Stimulated activated CD8-positive, alpha-beta memory T cell treated with anti-CD3 and anti-CD28 coated beads, Interleukin-4, amount 100 ng/mL, for 4 hours (primary cell): ENCODE measurements around the gene PRR36.

Source experiments
- DNase-seq, 2 donors: peaks; one replicate each; pipeline ENCODE4 v3.0.0-alpha.2; 2020; ENCODE audit warnings: low read depth in 2 of 2, low spot score in 1 of 2

The PRR36 gene

GRCh38 chr19:7913652-7914051 is 39.5 kb upstream of the PRR36 start:
- DNase-seq: no peak

- DNase-seq: no peak
These were observed 38.7 kb upstream of the PRR36 start for GRCh38 chr19:7912697-7913564.

- DNase-seq: no peak
These were observed 38.0 kb upstream of the PRR36 start for GRCh38 chr19:7912144-7912696.

DNA sequence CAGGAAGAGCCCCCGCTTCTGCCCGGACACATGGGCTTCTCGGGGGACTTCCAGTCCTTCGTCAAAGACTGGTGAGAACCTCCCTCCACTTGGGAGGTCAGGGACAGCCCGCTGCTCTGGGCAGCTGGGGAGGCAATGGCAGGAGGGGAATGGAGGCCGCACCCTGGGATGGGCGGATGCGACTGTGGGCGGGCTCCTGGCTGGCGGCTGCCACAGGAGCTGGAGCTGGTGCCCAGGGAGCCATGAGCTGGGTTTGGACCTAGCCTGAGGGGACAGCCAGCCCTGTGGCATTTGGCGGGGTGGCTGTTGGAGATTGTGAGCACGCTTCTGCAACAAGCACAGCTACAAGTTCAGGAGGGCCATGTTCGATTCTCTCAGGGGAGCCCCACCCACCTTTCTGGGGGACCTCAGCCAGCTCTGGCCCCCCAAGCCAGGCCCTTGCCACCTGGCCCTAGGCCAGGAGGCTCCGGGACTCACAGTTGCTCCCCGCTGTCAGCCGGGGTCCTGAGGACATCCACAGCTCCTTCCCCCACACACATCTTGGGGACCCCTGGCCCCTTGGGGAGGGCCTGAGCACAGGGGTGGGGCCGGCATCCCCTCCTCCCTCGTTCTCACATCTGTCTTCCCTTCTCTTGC is 37.4 kb upstream of the PRR36 start:
- no peak for DNase-seq

- DNase-seq: no peak
These were observed 36.4 kb upstream of the PRR36 start for GRCh38 chr19:7910321-7911161.

DNA sequence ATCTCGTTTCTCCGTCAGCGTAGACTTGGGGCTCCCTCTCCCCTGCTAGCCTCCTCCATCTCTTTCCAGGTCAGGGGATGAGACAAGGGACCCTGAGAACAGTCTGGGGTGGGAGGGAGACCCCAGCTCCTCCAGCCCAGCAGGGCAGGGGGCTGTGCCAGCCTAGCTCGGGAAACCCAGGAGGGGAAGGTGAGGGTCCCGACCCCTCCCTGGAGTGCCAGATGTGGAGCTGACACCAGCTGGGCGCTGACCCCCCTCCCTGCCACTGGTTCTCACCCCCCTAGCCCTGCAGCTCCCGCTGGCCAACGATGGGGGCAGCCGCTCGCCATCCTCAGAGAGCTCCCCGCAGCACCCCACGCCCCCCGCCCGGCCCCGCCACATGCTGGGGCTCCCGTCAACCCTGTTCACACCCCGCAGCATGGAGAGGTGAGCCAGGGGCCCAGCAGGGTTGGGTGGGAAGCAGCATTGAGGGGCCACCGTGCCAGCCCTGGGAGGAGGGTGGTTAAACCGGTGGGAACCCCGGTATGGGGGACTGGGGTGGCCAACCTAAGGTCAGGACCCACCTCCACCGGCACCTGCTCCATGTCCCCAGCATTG is 35.4 kb upstream of the PRR36 start:
- DNase-seq: no peak

DNA sequence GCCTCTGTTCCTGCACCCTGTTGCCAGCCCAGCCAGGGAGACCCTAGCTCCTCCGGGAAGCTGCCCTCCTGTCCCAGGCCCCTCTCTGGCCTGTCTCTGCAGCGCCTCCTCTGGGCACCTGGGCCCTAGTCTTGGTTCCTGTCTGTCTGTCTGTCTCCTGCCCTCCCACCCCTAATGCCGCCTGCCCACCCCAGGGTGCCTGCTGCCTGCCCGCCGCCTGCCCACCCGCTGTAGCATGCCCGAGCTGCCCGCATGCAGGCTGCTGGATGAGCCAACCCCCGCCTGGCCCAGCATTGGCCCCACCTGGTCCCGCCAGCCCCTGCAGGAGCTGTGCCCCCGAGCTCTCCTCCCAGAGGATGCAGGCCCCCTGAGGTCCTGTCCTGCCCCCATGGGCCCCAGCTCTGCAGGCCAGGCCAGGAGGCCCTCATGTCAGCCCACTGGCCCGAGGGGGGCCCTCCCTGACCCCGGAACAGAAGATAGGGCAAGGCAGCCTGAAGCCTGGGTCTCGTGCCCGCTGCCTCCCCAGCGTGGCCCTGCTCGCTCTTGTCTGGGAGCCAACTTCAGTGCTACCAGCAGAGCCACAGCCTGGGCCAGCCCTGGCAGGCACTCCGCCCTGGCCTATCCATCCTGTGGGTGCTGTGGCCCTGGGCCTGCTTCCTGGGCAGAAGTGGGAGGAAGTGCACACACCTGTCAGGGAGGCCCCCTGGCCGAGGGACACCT is 34.7 kb upstream of the PRR36 start:
- no peak for DNase-seq

DNA sequence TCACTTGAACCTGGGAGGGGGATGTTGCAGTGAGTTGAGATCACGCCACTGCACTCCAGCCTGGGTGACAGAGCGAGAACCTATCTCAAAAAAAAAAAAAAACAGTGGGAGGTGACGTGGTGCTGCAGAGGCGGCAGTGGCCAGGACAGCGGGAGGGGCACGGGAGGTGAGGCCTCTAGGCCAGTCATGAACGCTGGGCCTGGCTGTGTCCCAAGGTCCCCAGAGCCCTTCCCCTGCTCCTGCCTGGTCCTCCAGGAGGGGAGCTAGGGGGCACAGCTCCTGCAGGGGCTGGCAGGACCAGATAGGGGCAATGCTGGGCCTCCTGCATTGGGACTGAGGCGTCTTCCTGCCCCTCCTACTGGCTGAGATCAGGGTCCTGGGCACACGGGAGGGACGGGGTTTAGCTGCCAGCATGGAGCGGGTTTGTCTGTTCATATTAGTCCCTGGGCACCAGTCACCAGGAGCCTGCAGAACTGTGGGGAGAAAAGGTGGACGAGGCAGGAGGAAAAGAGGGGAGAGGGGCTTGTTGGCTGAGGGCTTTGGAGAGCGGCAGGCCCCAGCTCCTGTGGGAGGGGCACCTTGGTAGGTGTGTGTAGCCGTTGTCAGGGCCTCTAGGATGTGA is 34.0 kb upstream of the PRR36 start:
- no peak for DNase-seq

DNA sequence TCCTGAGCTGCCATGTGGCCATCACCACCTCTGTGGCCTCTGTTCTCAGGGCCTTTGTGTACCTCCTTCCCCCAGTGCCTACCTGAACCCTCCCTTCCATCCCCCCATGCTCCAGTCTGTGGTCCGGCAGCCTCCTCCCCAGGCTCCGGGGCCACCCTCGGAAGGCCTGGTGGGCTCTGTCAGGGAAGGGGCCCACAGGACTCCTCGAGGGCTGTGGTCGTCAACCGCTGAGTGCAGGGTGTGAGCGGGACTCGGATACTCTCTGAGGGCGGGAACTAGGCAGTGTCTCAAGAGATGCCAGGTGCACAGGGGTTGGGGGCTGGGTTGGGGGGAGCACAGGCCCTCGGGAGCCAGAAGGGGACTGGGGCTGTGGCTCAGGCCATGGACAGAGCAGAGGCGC is 33.4 kb upstream of the PRR36 start:
- DNase-seq: no peak

- DNase-seq: no peak
These were observed 32.9 kb upstream of the PRR36 start for GRCh38 chr19:7907122-7907521.

- DNase-seq: no peak
These were observed 31.7 kb upstream of the PRR36 start for GRCh38 chr19:7905859-7906258.

DNA sequence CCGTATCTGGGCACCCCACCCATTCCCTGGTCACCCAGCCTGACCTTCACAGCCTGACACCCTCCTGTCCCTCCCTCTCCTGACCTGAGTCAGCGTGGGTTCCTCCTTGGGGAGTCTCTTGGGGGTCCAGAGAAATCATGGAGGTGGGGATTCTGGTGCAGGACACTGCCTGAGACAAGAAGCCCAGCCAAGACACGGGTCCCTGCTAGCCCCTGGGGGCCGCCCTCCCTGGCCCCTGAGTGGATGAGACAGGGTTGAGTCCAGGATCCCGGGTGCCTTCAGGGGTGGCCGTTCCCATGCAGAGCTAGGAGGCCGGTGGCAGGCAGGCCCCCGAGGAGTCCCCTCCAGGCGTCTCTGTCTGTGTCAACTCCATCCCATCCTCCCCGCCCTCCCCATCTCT is 31.1 kb upstream of the PRR36 start:
- no peak for DNase-seq

DNA sequence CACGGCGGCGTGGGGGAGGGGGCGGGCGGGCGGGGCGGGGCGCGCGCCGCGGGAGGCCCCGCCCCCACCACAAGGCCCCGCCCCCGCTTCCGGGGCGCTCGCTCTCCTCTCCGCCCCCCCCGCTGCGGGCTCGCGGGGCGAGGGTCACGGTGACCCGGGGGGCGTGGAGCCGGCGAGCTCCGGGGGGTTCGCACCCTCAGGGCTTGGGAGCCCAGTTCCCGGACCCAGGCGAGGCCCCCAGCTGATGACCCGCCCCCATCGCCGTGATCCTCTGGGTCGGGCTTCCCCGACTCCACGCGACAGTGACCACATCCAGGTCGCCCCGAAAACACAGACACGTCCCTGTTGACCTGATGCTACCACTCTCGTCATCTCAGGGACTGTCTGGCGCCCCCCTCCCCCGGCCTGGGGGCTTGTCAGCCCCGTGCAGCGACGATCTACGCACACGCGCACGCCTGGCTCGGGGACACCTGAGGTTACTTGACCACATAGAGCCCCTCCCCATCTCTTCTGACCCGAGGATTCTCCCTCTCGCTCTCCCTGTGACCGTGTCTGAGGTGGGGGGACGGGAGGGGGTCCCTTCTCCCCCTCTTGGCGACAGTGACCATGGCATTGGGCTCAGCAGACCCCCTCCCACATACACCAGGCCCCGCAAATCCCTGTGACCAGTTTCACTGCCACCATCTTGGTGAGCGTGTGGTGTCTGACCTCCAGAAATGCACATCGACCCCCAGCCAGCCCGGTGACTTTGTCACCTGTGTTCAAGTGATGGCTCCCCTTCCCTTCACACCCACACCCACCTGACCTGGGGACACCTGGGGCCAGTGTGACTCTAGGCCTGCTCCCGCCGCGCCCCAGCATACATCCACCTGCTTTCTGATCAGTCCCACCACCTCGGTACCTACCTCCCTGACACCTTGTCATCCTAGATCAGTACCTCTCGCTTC is 30.2 kb upstream of the PRR36 start:
- DNase-seq: peak in 1 of 2 donors; percentile 38

GRCh38 chr19:7903244-7904073 is 29.3 kb upstream of the PRR36 start, which contains the start of gene MAP2K7:
MAP2K7 (plus strand) TSS chr19:7903877; CDS start chr19:7903945, 68 bp downstream.
- DNase-seq: peak; percentile 100

- DNase-seq: no peak
These were observed 28.6 kb upstream of the PRR36 start for GRCh38 chr19:7902796-7903243.

- DNase-seq: no peak
These were observed 27.1 kb upstream of the PRR36 start for GRCh38 chr19:7901337-7901736.

GRCh38 chr19:7900931-7901330 is 26.7 kb upstream of the PRR36 start:
- no peak for DNase-seq

DNA sequence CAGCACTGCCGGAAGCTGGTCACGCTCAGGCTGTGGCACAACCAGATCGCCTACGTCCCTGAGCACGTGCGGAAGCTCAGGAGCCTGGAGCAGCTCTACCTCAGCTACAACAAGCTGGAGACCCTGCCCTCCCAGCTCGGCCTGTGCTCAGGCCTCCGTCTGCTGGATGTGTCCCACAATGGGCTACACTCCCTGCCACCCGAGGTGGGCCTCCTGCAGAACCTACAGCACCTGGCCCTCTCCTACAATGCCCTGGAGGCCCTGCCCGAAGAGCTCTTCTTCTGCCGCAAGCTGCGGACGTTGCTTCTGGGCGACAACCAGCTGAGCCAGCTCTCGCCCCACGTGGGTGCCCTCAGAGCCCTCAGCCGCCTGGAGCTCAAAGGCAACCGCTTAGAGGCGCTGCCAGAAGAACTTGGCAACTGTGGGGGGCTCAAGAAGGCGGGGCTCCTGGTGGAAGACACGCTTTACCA is 26.2 kb upstream of the PRR36 start:
- no peak for DNase-seq
